CD4-positive, CD25-positive, alpha-beta regulatory T cell (primary cell): ENCODE data around the gene INVS. TPM values are rescaled to one million over a fixed set of nuclear protein-coding genes. Genes with fewer than 3 reads are reported as not detected.

ENCODE experiments used
- ATAC-seq, 2 donors: fragments of 150-1000 bp; cut with Tn5 transposase; one replicate each; pipeline ENCODE4 v1.10.0; 2021; ENCODE audit warnings: low read depth in 2 of 2, moderate number of reproducible peaks in 2 of 2, moderate library complexity in 1 of 2
- DNase-seq, 3 donors: peaks; one replicate each; pipeline versions ENCODE4 v3.0.0 to v3.0.0-alpha.2; 2012 to 2022; ENCODE audit warnings: mixed read lengths in 1 of 3
- H3K27ac ChIP-seq: one replicate; pipeline ENCODE4 v1.7.0; 2013; ENCODE audit warnings: mild to moderate bottlenecking, low read length; ENCODE audit not compliant: insufficient read depth, poor library complexity, severe bottlenecking
- H3K27me3 ChIP-seq: one replicate; pipeline ENCODE4 v1.7.0; 2013; ENCODE audit warnings: low read length; ENCODE audit not compliant: control insufficient read depth, insufficient read depth
- H3K36me3 ChIP-seq: one replicate; pipeline ENCODE4 v1.7.0; 2013; ENCODE audit warnings: mild to moderate bottlenecking, low read length, moderate library complexity; ENCODE audit not compliant: control insufficient read depth, insufficient read depth
- H3K4me1 ChIP-seq: 2 replicates; pipeline ENCODE4 v1.7.0; 2013; ENCODE audit warnings: mild to moderate bottlenecking, low read length; ENCODE audit not compliant: insufficient read depth, control insufficient read depth, poor library complexity, severe bottlenecking
- H3K4me3 ChIP-seq: one replicate; pipeline ENCODE4 v1.7.0; 2013; ENCODE audit warnings: low read depth, mild to moderate bottlenecking, low read length, moderate library complexity
- H3K9me3 ChIP-seq, 2 experiments: 1 replicate in 1 of 2; 2 replicates in 1 of 2; pipeline ENCODE4 v1.7.0; 2013; ENCODE audit warnings: low read length in 2 of 2, mild to moderate bottlenecking in 1 of 2, moderate library complexity in 1 of 2; ENCODE audit not compliant: control insufficient read depth in 2 of 2
- H3K27ac Mint-ChIP-seq, 3 donors: one replicate each; pipeline ENCODE4 v1.8.0; 2020 to 2022; ENCODE audit warnings: mild to moderate bottlenecking in 3 of 3, mixed read lengths in 3 of 3, moderate library complexity in 2 of 3
- H3K27me3 Mint-ChIP-seq: one replicate; pipeline ENCODE4 v1.8.0; 2022; ENCODE audit warnings: mild to moderate bottlenecking, mixed read lengths
- H3K36me3 Mint-ChIP-seq: one replicate; pipeline ENCODE4 v1.8.0; 2020; ENCODE audit warnings: mixed read lengths
- H3K4me1 Mint-ChIP-seq, 4 donors: one replicate each; pipeline ENCODE4 v1.8.0; 2020 to 2022; ENCODE audit warnings: mixed read lengths in 4 of 4, mild to moderate bottlenecking in 1 of 4
- H3K4me3 Mint-ChIP-seq, 4 donors: one replicate each; pipeline ENCODE4 v1.8.0; 2020 to 2022; ENCODE audit warnings: mild to moderate bottlenecking in 4 of 4, mixed read lengths in 4 of 4, moderate library complexity in 3 of 4
- H3K9me3 Mint-ChIP-seq, 7 donors: one replicate each; pipeline ENCODE4 v1.8.0; 2020 to 2022; ENCODE audit warnings: mixed read lengths in 7 of 7, mild to moderate bottlenecking in 3 of 7, moderate library complexity in 2 of 7
- polyA plus RNA-seq, 4 donors: library from polyadenylated mRNA; unstranded; fragments of 300-500 nt; fragmentation: Illumina TruSeq; gene quantifications; one replicate each; pipeline ENCODE4 v1.2.3, GENCODE V29; 2021
- total RNA-seq: library from RNA; stranded (reverse); gene quantifications from one replicate; pipeline ENCODE4 v1.2.3, GENCODE V29; 2022

INVS gene
- total and polyA plus RNA-seq, 5 donors from 2014 or later, result 5.7 to 20.5 (median 6.2) TPM

GRCh38 chr9:100106616-100107015 lies 7.6 kb downstream of the INVS start:
- Mint-ChIP-seq H3K4me1 (peaks cover 0 to 3% (median 0%) of the 10 kb centered on the region in 4 donors), H3K27me3 (no peaks in the 10 kb centered on the region), H3K4me3 (no peak overlapping the region), H3K27ac (no peak overlapping the region), H3K36me3 (peaks cover 10% of the 10 kb centered on the region), H3K9me3 (no peaks in the 10 kb centered on the region)
- Histone ChIP-seq H3K9me3 (no peaks in the 10 kb centered on the region), H3K4me3 (no peak overlapping the region), H3K27ac (no peak overlapping the region), H3K36me3 (peaks cover 50% of the 10 kb centered on the region), H3K4me1 (no peaks in the 10 kb centered on the region), H3K27me3 (no peaks in the 10 kb centered on the region)
- ATAC-seq, result no peak
- no peak for DNase-seq

DNA sequence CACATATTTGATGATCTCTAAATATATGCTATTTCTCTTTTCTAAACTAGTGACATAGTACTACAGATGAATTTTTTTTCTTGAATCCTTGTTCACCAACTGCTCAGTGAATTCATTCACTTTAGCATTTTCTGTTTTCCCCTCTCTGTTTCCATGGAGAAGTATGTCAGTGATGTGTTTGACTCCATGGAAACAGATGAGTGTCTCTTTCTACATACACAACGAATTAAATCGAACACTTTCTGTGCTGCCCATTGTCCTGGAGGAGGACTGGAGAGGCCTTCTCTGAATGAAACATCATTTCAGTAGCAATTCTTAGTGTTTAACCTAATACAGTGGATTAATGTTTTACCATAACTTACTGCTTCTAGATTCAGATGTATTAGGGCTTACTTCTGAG lies 9.5 kb downstream of the INVS start:
- Mint-ChIP-seq H3K4me1 (peaks cover 0 to 10% (median 5%) of the 10 kb centered on the region in 4 donors), H3K36me3 (peaks cover 10% of the 10 kb centered on the region), H3K9me3 (no peaks in the 10 kb centered on the region), H3K27ac (peak overlapping the region in 1 of 3 donors; percentile 29), H3K27me3 (no peaks in the 10 kb centered on the region), H3K4me3 (no peak overlapping the region)
- Histone ChIP-seq H3K4me3 (no peak overlapping the region), H3K9me3 (no peaks in the 10 kb centered on the region), H3K4me1 (no peaks in the 10 kb centered on the region), H3K27ac (no peak overlapping the region), H3K36me3 (peaks cover 50% of the 10 kb centered on the region), H3K27me3 (no peaks in the 10 kb centered on the region)
- ATAC-seq (no peak), DNase-seq (no peak)

DNA sequence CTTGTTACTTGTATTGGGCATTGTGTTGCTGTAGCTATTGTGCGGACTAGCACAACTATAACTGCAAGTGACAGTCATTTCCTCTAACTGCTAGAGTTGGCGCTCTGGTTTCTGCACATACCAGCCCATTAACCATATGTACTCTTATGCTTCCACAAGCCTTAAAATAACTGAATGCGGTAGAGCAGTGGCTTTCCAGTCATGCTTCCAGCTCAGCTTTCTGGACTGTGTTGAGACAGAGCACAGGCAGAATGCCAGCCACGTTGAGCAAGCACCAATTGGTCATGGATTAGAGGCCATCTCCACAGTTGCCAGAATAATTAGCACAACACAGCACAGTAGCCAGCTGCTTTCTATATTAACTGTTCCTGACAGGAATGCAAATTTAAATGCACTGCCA lies 12.2 kb downstream of the INVS start:
- H3K27me3 ChIP-seq, result no peaks in the 10 kb centered on the region
- Mint-ChIP-seq H3K9me3 (no peaks in the 10 kb centered on the region), H3K4me3 (no peak overlapping the region), H3K36me3 (peaks cover 16% of the 10 kb centered on the region), H3K27me3 (no peaks in the 10 kb centered on the region), H3K4me1 (peaks cover 0 to 13% (median 7%) of the 10 kb centered on the region in 4 donors), H3K27ac (no peak overlapping the region)
- no peak for ATAC-seq
- H3K27ac ChIP-seq, result no peak overlapping the region
- peaks cover 27% of the 10 kb centered on the region for H3K36me3 ChIP-seq
- DNase-seq, result no peak
- H3K4me3 ChIP-seq, result no peak overlapping the region
- no peaks in the 10 kb centered on the region for H3K9me3 ChIP-seq
- H3K4me1 ChIP-seq, result no peaks in the 10 kb centered on the region

GRCh38 chr9:100112677-100113336 lies 13.8 kb downstream of the INVS start:
- peaks cover 16% of the 10 kb centered on the region for H3K36me3 Mint-ChIP-seq
- H3K4me1 ChIP-seq, result no peaks in the 10 kb centered on the region
- H3K36me3 ChIP-seq, result peaks cover 12% of the 10 kb centered on the region
- no peak overlapping the region for H3K27ac ChIP-seq
- peaks cover 0 to 13% (median 7%) of the 10 kb centered on the region in 4 donors for H3K4me1 Mint-ChIP-seq
- no peak overlapping the region for H3K4me3 ChIP-seq
- no peak for DNase-seq
- no peak overlapping the region for H3K27ac Mint-ChIP-seq
- H3K9me3 Mint-ChIP-seq, result no peaks in the 10 kb centered on the region
- no peak for ATAC-seq
- H3K9me3 ChIP-seq, result no peaks in the 10 kb centered on the region
- H3K27me3 Mint-ChIP-seq, result no peaks in the 10 kb centered on the region
- no peaks in the 10 kb centered on the region for H3K27me3 ChIP-seq
- no peak overlapping the region for H3K4me3 Mint-ChIP-seq

DNA sequence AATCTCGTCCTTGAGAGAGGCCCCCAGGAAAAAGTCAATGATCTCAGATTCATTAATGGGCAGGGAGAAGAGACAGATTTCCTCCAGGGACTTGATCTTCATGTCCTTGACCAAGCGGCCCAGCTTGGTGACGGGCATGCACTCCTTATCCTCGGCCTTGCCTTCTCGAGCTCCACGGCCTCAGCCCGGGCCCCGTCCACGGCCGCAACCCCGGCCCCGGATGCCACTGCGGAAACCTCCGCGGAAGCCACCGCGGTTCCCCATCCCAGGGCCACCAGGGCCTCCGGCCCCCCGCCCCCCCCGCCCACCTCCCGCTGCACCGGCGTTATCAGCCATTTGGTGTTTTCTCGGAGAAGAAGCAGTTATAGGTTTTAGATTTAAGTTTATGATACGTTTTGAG lies 18.3 kb downstream of the INVS start:
- no peaks in the 10 kb centered on the region for H3K27me3 ChIP-seq
- peaks cover 2% of the 10 kb centered on the region for H3K36me3 ChIP-seq
- H3K27ac Mint-ChIP-seq, result no peak overlapping the region
- H3K4me3 ChIP-seq, result no peak overlapping the region
- H3K4me3 Mint-ChIP-seq, result no peak overlapping the region
- no peaks in the 10 kb centered on the region for H3K27me3 Mint-ChIP-seq
- H3K9me3 ChIP-seq, result no peaks in the 10 kb centered on the region
- DNase-seq (no peak), ATAC-seq (no peak)
- H3K36me3 Mint-ChIP-seq, result peaks cover 16% of the 10 kb centered on the region
- H3K4me1 ChIP-seq, result no peaks in the 10 kb centered on the region
- H3K27ac ChIP-seq, result no peak overlapping the region
- no peaks in the 10 kb centered on the region for H3K9me3 Mint-ChIP-seq
- H3K4me1 Mint-ChIP-seq, result peaks cover 3 to 19% (median 12%) of the 10 kb centered on the region in 4 donors

- H3K36me3 ChIP-seq, result peaks cover 2% of the 10 kb centered on the region
- H3K27me3 ChIP-seq, result no peaks in the 10 kb centered on the region
- Mint-ChIP-seq H3K27me3 (no peaks in the 10 kb centered on the region), H3K9me3 (no peaks in the 10 kb centered on the region), H3K27ac (no peak overlapping the region), H3K4me1 (peaks cover 9 to 18% (median 12%) of the 10 kb centered on the region in 4 donors), H3K36me3 (peaks cover 16% of the 10 kb centered on the region), H3K4me3 (no peak overlapping the region)
- ATAC-seq (no peak), DNase-seq (no peak)
- H3K4me3 ChIP-seq, result no peak overlapping the region
- H3K4me1 ChIP-seq, result no peaks in the 10 kb centered on the region
- no peak overlapping the region for H3K27ac ChIP-seq
- H3K9me3 ChIP-seq, result no peaks in the 10 kb centered on the region
Measured at GRCh38 chr9:100120286-100120685, 21.2 kb downstream of the INVS start.

GRCh38 chr9:100125236-100125635 lies 26.2 kb downstream of the INVS start:
- Mint-ChIP-seq H3K9me3 (no peaks in the 10 kb centered on the region), H3K4me1 (peaks cover 8 to 15% (median 10%) of the 10 kb centered on the region in 4 donors), H3K36me3 (peaks cover 27% of the 10 kb centered on the region), H3K4me3 (no peak overlapping the region), H3K27me3 (no peaks in the 10 kb centered on the region), H3K27ac (peak overlapping the region in 1 of 3 donors; percentile 16)
- H3K27ac ChIP-seq, result no peak overlapping the region
- H3K4me3 ChIP-seq, result no peak overlapping the region
- ATAC-seq (no peak), DNase-seq (no peak)
- H3K36me3 ChIP-seq, result peaks cover 21% of the 10 kb centered on the region
- no peaks in the 10 kb centered on the region for H3K4me1 ChIP-seq
- H3K27me3 ChIP-seq, result no peaks in the 10 kb centered on the region
- H3K9me3 ChIP-seq, result no peaks in the 10 kb centered on the region

DNA sequence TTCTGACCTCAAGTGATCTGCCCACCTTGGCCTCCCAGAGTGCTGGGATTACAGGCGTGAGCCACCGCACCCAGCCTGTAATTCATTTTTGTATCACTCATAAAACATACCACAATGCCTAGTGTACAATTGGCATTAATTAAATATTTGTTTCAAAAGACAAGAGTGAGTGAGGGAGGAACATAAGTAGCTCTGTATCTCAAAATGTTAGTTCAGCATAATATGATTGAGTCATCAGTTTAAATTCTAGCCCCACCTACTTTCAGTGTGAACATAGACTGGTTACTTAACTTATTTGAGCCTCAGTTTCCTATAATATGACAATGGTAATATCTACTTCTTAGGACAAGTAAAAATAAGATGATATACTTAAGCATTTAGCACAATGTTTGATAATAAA lies 26.9 kb downstream of the INVS start:
- ATAC-seq, result no peak
- no peaks in the 10 kb centered on the region for H3K27me3 Mint-ChIP-seq
- Histone ChIP-seq H3K9me3 (no peaks in the 10 kb centered on the region), H3K4me1 (no peaks in the 10 kb centered on the region), H3K36me3 (peaks cover 21% of the 10 kb centered on the region), H3K4me3 (no peak overlapping the region), H3K27ac (no peak overlapping the region), H3K27me3 (no peaks in the 10 kb centered on the region)
- no peak overlapping the region for H3K4me3 Mint-ChIP-seq
- H3K36me3 Mint-ChIP-seq, result peaks cover 30% of the 10 kb centered on the region
- H3K9me3 Mint-ChIP-seq, result no peaks in the 10 kb centered on the region
- H3K27ac Mint-ChIP-seq, result no peak overlapping the region
- no peak for DNase-seq
- H3K4me1 Mint-ChIP-seq, result peaks cover 7 to 15% (median 11%) of the 10 kb centered on the region in 4 donors
